ENCODE results near the gene EFCAB11. TPM values are rescaled to one million over a fixed set of nuclear protein-coding genes. Genes with fewer than 3 reads are reported as not detected.
"Not testable (repeated sequence)": the region's sequence is repeated elsewhere in the genome, so short reads cannot be mapped to it uniquely, and the experiment has no call there.

Gene EFCAB11
- total RNA-seq, 4 donors from 2014 or later, result 3.4 to 8.0 (median 5.5) TPM

DNA sequence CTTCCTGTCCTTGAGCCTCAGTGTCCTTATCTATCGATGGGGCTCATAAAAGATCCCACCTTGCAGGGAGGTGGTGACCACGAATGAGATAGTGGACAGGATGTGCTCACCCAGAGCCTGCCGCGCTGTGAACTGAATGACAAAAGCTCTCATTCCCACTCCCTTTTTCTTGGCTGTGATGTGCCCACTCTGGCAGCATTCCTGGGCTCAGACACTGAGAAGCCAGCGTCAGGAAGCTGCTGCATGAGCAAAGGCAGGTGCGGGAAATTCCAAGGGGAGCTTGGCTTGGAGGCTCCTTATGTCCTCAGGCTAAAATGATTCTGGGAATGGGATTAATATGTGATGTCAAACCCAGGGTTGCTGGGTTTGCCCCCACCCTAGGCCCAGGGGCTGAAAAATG is 61.6 kb downstream of the EFCAB11 start:
- Histone ChIP-seq H3K4me3 (no peak overlapping the region), H3K4me1 (no peaks in the 10 kb centered on the region), H3K27ac (no peak overlapping the region), H3K27me3 (no peaks in the 10 kb centered on the region), H3K36me3 (no peaks in the 10 kb centered on the region), H3K9me3 (no peaks in the 10 kb centered on the region)
- intact Hi-C loops (cut with DNase I), result no loop called here
- 54 to 69% methylated on average over 5 to 6 of the region's 6 CpGs for WGBS, 2 donors
- TF ChIP-seq POLR2A (IDR thresholded peaks at IDR 0.05), result no peak
- TF ChIP-seq, protein P1, sequence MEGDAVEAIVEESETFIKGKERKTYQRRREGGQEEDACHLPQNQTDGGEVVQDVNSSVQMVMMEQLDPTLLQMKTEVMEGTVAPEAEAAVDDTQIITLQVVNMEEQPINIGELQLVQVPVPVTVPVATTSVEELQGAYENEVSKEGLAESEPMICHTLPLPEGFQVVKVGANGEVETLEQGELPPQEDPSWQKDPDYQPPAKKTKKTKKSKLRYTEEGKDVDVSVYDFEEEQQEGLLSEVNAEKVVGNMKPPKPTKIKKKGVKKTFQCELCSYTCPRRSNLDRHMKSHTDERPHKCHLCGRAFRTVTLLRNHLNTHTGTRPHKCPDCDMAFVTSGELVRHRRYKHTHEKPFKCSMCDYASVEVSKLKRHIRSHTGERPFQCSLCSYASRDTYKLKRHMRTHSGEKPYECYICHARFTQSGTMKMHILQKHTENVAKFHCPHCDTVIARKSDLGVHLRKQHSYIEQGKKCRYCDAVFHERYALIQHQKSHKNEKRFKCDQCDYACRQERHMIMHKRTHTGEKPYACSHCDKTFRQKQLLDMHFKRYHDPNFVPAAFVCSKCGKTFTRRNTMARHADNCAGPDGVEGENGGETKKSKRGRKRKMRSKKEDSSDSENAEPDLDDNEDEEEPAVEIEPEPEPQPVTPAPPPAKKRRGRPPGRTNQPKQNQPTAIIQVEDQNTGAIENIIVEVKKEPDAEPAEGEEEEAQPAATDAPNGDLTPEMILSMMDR (IDR thresholded peaks at IDR 0.05), result no peak
- DNase-seq, result no peak

- 93 to 99% methylated on average over 3 to 20 of the region's 35 CpGs for WGBS, 2 donors
- H3K4me3 ChIP-seq; H3K9me3 ChIP-seq; H3K27ac ChIP-seq; H3K36me3 ChIP-seq; intact Hi-C loops (cut with DNase I); H3K4me1 ChIP-seq; H3K27me3 ChIP-seq; DNase-seq: not testable (repeated sequence)
Measured at GRCh38 chr14:89891721-89892120, 62.8 kb downstream of the EFCAB11 start.

DNA sequence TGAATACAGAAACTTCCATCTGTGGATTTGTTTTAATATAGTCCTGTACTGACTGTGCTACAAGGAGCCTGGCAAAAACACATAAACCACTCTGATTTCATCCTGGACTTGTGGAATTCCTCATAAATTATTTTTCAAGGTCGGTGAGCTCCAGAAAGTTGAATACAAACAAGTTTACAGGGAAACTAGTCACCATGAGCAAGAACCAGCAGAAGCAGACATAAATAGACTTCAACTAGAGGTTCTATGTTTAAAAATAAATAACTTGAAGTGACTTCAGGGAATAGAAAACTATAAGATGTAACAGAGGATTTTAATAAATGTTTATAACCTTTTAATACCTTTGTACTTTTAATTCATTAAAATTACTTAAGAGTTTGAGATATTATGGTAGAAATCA is 63.5 kb downstream of the EFCAB11 start:
- TF ChIP-seq, protein P1 (IDR thresholded peaks at IDR 0.05), result no peak
- no peak for TF ChIP-seq POLR2A (IDR thresholded peaks at IDR 0.05)
- Histone ChIP-seq H3K4me1 (no peaks in the 10 kb centered on the region), H3K27me3 (no peaks in the 10 kb centered on the region), H3K4me3 (no peak overlapping the region), H3K27ac (no peak overlapping the region), H3K36me3 (no peaks in the 10 kb centered on the region), H3K9me3 (no peaks in the 10 kb centered on the region)
- no peak for DNase-seq
- 71 to 84% methylated on average over 1 of the region's 1 CpG for WGBS, 2 donors
- intact Hi-C loops (cut with DNase I), result no loop called here

DNA sequence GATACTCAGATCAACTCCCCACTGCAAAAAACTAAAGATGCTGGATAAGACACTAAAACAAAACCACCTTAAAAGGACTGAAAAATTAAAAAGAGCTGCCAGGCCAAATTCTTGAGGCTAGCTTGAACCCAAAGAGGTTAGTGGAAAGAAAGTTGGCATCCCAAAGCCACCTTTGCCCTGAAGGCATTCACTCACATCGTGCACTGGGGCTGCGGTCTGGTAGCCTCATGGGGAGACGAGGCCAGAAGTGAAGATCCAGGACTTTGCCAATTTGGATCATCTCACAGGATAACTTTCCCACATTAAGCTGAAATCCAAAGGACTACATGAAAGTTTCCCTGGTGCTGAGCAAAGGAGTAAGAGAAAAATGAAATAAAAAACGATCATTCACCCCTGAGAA is 63.9 kb downstream of the EFCAB11 start:
- Histone ChIP-seq H3K9me3 (no peaks in the 10 kb centered on the region), H3K4me1 (no peaks in the 10 kb centered on the region), H3K27me3 (no peaks in the 10 kb centered on the region), H3K27ac (no peak overlapping the region), H3K36me3 (no peaks in the 10 kb centered on the region), H3K4me3 (no peak overlapping the region)
- WGBS, 2 donors, result 70 to 82% methylated on average over 4 of the region's 4 CpGs
- intact Hi-C loops (cut with DNase I), result no loop called here
- no peak for DNase-seq
- no peak for TF ChIP-seq POLR2A (IDR thresholded peaks at IDR 0.05)
- TF ChIP-seq, protein P1 (IDR thresholded peaks at IDR 0.05), result no peak

GRCh38 chr14:89889626-89890025 is 64.9 kb downstream of the EFCAB11 start:
- WGBS, 2 donors, result 74 to 81% methylated on average over 4 of the region's 4 CpGs
- H3K4me3 ChIP-seq, result no peak overlapping the region
- no peaks in the 10 kb centered on the region for H3K9me3 ChIP-seq
- no peak for DNase-seq
- H3K27me3 ChIP-seq, result no peaks in the 10 kb centered on the region
- no peak overlapping the region for H3K27ac ChIP-seq
- intact Hi-C loops (cut with DNase I), result no loop called here
- H3K4me1 ChIP-seq, result no peaks in the 10 kb centered on the region
- H3K36me3 ChIP-seq, result no peaks in the 10 kb centered on the region
- TF ChIP-seq, protein P1 (IDR thresholded peaks at IDR 0.05), result no peak
- TF ChIP-seq POLR2A (IDR thresholded peaks at IDR 0.05), result no peak

DNA sequence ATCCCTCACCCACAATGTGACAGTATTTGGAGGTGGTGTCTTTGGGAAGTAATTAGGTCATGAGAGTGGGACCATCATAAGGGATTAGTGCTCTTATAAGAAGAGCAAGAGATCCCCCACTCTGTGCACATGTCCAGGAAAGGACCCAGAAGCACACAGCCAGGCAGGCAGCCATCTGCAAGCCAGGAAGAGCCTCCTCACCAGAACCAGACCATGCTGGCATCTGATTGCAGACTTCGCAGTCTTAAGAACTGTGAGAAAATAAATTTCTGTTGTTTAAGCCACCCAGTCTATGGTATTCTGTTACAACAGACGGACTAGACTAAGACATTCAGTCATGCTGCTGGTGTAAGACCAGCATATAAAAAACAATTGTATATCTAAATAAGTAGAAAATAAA is 69.8 kb downstream of the EFCAB11 start:
- H3K36me3 ChIP-seq, result no peaks in the 10 kb centered on the region
- no peaks in the 10 kb centered on the region for H3K9me3 ChIP-seq
- intact Hi-C loops (cut with DNase I), result no loop called here
- WGBS, 2 donors, result 94 to 100% methylated on average over 2 of the region's 2 CpGs
- no peak overlapping the region for H3K27ac ChIP-seq
- DNase-seq, result no peak
- no peak overlapping the region for H3K4me3 ChIP-seq
- no peaks in the 10 kb centered on the region for H3K4me1 ChIP-seq
- no peaks in the 10 kb centered on the region for H3K27me3 ChIP-seq
- TF ChIP-seq, protein P1 (IDR thresholded peaks at IDR 0.05), result no peak
- no peak for TF ChIP-seq POLR2A (IDR thresholded peaks at IDR 0.05)

Data from esophagus squamous epithelium (tissue), 5 donors.